ENCODE data around the gene RAB19.
"Not testable (repeated sequence)": the region's sequence is repeated elsewhere in the genome, so short reads cannot be mapped to it uniquely, and the experiment has no call there.

Gene RAB19

DNA sequence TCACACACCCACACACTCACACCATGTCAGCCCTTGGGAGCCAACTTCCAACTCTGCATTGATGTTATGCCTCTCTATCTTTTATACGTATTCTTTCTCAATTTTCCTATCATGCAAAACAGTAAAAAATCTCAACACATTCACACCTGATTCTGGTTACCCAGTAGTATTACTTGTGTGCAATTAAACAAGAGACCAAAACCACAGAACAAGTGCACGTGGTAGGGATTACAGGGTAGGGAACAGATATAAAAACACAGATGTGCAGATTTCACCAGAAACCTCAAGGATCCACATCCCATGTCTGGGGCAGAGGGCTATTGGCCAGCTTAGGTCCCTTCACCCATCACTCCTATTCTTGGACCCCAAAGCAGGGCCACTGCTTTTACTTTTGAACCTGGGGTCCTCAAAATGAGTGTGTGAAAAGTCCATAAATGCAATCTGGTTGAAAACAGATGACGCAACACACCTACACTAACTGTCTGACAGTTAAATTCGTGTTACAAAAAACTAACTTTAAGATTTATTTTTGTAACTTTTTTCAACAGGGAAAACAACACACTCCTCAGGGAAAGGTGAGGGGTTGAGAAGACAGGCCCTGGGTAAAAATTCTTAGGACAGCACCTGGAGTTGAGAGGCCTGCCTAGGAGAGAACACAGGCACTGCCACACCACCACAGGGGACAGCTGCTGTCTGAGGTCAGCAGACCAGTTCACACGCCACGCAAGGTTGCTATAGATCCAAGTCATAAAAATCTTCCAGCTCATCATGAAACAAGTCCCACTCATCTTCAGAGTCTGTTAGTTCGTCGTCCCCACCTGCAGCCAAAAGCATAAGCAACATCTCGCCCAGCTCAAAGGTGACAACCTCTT lies 50.2 kb downstream of the RAB19 start:
- DNase-seq: not testable (repeated sequence)

DNA sequence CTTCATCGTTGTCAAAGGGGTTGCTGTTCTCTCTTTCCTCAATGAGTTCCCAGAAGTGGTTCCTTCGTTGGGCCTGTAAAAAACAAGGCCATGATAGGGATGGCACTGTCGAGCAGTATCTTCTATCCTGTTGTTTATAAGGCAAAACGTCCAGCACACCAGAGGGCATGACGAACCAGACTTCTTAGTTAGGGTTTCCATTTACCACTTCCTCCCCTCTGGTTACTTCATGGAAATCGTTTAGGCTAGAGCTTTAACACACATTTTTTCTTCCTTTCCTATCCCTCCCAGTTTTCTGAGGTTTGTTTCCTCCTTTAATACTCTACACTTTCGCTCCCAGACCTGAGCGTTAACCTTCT lies 50.8 kb downstream of the RAB19 start:
- no peak for DNase-seq

DNA sequence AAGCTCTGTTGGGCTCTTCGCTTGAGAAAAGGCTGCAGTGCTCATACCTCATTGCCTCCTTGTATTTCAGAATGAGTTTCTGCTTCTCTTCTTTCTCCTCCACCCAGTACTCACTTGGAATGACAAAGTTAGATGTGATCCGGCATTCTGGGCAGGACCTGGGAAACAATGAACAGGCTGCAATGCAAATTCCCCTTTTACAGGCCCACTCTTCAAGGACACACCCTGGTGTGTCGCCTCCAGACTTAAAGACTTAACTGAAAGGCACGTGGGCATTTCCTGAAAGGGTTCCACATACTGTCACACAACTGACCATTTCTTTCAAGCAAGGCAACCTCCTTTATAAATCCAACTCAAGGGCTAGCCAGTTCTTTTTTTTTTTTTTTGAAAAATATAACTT lies 51.9 kb downstream of the RAB19 start:
- DNase-seq: no peak

DNA sequence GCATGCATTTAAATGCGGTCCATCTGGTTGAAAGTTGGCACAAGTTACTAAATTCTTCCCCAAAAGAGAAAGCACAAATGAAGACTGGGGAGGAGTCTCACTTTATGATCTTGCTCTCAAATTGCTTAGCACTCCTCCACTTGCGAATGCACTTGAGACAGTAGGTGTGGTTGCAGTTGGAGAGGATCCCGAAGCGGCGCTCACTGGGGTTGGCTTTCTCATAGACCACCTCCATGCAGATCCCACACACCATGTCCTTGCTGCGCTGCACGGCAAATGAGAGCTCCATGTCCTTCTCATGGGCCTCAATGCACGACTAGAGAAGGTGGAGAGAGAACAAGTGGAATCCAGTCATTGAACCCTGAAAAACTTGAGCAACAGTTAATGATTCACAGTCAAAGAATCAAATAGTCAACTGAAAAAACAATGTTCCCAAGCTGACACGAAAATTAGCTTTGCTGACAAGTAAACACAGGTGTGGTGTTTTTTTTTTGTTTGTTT lies 52.7 kb downstream of the RAB19 start:
- no peak for DNase-seq

DNA sequence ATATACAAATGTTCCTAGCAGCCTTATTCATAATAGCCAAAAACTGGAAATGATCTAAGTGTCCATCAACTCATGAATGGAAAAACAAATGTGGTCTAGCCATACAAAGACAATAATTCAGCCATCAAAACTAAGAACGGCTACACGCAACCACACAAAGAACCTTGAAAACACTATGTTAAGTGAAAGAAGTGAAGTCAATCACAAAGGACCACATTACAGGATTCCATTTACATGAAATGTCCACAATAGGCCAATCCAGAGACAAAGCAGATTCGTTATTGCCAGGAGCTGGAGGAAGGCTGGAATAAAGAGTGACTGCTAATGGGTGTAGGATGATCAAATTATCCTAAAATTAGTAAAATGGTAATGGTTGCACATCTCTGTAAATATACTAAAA lies 54.3 kb downstream of the RAB19 start:
- no peak for DNase-seq

DNA sequence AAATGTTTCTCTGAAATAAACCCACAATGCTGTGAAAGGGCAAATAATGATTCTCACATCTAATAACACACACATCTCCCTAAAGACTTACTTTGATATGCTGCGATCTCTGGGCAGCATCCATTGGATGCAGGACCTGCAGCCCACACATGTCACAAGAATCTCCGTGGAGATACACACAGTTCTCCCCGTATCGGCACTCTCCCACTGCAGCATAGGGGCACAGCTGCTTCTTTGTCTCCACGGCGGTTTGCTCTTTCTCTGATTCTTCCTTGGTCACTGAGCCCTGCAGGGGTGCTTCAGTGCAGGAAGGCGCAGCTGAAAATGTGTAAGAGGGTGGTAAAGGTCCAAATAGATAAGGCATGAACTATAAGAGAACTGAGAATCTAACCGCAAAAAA lies 55.1 kb downstream of the RAB19 start:
- no peak for DNase-seq

DNA sequence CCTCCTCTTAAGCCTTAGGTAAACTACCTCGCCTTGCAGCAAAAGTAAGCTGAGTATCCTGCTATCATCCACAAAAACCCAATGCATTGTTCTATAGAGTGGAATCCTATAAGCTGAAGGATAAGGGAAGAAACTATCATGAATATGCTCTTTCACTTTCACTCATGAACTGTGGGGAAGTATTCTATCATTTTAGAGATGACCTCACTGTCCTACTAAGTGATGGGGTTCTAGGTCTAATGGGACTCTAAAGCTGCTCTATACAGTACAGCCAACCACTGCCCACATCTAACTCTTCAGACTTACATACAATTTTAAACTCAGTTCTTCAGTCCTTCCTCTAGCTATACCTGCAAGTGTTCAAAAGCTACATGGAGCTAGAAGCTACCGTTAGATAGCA lies 59.3 kb downstream of the RAB19 start:
- no peak for DNase-seq

DNA sequence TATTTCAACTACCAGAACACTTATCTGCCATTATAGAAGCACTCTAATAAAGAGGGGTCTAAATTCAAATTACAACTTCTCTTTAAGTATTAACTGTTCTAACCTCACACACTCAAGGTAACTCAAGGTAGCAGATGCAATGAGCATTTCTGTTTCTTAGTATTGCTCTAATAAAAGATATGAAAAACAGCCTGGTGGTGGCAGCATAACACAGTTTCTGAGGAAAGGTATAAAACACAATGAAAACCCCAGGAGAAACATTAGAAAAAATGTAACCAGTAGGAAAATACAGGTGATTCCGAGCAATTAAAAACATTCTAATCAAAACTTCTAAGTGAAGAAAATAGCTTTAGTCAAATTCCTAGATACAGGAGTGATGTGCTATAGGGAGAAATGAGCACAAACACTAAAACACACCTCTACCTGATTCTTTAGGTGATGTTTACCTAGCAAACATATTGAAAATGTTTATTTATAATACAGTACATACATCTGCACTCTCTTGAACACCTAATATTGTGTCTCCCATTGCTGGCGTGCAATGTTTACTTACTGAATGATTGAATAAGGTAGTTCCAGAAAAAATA lies 72.0 kb downstream of the RAB19 start:
- DNase-seq: peak; percentile 58

DNA sequence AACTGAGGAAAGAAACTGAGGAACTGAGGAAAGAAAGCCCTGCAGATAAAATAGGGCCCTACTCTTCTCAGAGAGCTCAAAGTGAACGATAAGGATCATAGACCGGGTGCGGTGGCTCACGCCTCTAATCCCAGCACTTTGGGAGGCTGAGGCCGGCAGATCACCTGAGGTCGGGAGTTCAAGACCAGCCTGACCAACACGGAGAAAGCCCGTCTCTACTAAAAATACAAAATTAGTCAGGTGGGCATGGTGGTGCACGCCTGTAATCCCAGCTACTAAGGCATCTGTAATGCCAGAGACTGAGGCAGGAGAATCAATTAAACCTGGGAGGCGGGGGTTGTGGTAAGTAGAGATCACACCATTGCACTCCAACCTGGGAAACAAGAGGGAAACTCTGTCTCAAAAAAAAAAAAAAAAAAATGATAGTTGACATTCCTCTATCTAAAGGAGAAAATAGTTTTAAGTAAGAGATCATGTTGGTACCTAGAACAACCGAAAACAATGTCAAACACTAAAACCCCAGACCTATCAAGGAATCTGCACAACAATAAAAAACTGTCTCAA lies 72.9 kb downstream of the RAB19 start:
- no peak for DNase-seq

All from NCI-H1417 treated with DMSO at 0.1 percent for 48 hours (cell line).